Endothelial cell of umbilical vein (primary cell): Measurements from ENCODE around the gene PHF8. TPM values are rescaled to one million over a fixed set of nuclear protein-coding genes. Genes with fewer than 3 reads are reported as not detected.

Source experiments
- BruUV-seq: library from RNA; stranded (reverse); fragments of 400-500 nt; replicated peaks from 2 replicates; lab custom pipeline; 2021; lab: Mats Ljungman, UMichigan
- CTCF ChIA-PET: fragments of 300-600, 350-600 bp; sonication (Branson Sonifier 250); formaldehyde crosslinking; loops from one replicate; lab custom pipeline; 2021; ENCODE audit warnings: antibody characterized with exemption, inconsistent platforms; lab: Charles Lee
- POLR2A ChIA-PET: fragments of 300-600, 350-600 bp; sonication (Branson Sonifier 250); formaldehyde crosslinking; loops from one replicate; lab custom pipeline; 2021; ENCODE audit warnings: antibody characterized with exemption, inconsistent platforms; lab: Charles Lee
- DNase-seq: peaks from one replicate; pipeline ENCODE4 v3.0.0-alpha.2; 2011; ENCODE audit warnings: low read depth, low spot score
- FAIRE-seq: peaks from 2 replicates; lab custom pipeline; 2011; peaks lifted over from hg19 to GRCh38; lab: Jason Lieb, UNC
- H2AFZ ChIP-seq: 2 replicates; pipeline ENCODE4 v1.6.0; 2012; ENCODE audit warnings: low read depth, low read length, control low read depth, inconsistent platforms
- H3K27ac ChIP-seq: 2 replicates; pipeline ENCODE4 v1.5.1; 2011; ENCODE audit warnings: low read depth, mild to moderate bottlenecking, control low read depth, low read length, moderate library complexity; ENCODE audit not compliant: insufficient read depth
- H3K27me3 ChIP-seq, 2 experiments: 2 replicates each; pipeline versions ENCODE4 v1.6.0 to v1.6.1; 2011; ENCODE audit warnings: low read length in 2 of 2, mixed read lengths in 1 of 2; ENCODE audit not compliant: control insufficient read depth in 2 of 2, insufficient read depth in 2 of 2
- H3K36me3 ChIP-seq, 2 experiments: 2 replicates in 1 of 2; 3 replicates in 1 of 2; pipeline ENCODE4 v1.5.1; 2011; ENCODE audit warnings: low read length in 2 of 2, mild to moderate bottlenecking in 1 of 2, moderate library complexity in 1 of 2; ENCODE audit not compliant: control insufficient read depth in 2 of 2, insufficient read depth in 2 of 2; ENCODE audit errors: extremely low read depth in 1 of 2
- H3K4me1 ChIP-seq: 3 replicates; pipeline ENCODE4 v1.5.1; 2011; ENCODE audit warnings: mild to moderate bottlenecking, low read length; ENCODE audit not compliant: control insufficient read depth, insufficient read depth; ENCODE audit errors: extremely low read depth
- H3K4me2 ChIP-seq: 2 replicates; pipeline ENCODE4 v1.6.1; 2011; ENCODE audit warnings: low read length, control low read depth, mixed read lengths; ENCODE audit not compliant: insufficient read depth
- H3K4me3 ChIP-seq, 3 experiments: fragments of 200-600 bp in 1 of 3; sonication (generic), shearing (Covaris generic) in 1 of 3; replicated peaks in 1 of 3; 2 replicates each; pipeline ENCODE4 v1.5.1; 2011 to 2016; ENCODE audit warnings: control low read depth in 3 of 3, low read length in 3 of 3, mild to moderate bottlenecking in 2 of 3, inconsistent platforms in 1 of 3, low read depth in 1 of 3, moderate library complexity in 1 of 3; ENCODE audit not compliant: insufficient read depth in 1 of 3
- H3K79me2 ChIP-seq: 2 replicates; pipeline ENCODE4 v1.6.0; 2012; ENCODE audit warnings: low read length, inconsistent platforms; ENCODE audit not compliant: control insufficient read depth, insufficient read depth
- H3K9ac ChIP-seq: replicated peaks from 2 replicates; pipeline ENCODE3; 2011; ENCODE audit warnings: low read length, control low read depth; ENCODE audit not compliant: insufficient read depth; ENCODE audit errors: extremely low read depth
- H3K9me1 ChIP-seq: replicated peaks from 3 replicates; pipeline ENCODE4 v1.6.0; 2011; ENCODE audit warnings: mild to moderate bottlenecking, low read length; ENCODE audit not compliant: control insufficient read depth, insufficient read depth; ENCODE audit errors: extremely low read depth
- H3K9me3 ChIP-seq: replicated peaks from 2 replicates; pipeline ENCODE4 v1.5.1; 2012; ENCODE audit warnings: low read length, inconsistent platforms; ENCODE audit not compliant: control insufficient read depth, insufficient read depth
- H4K20me1 ChIP-seq: replicated peaks from 2 replicates; pipeline ENCODE3; 2011; ENCODE audit warnings: mild to moderate bottlenecking, low read length; ENCODE audit not compliant: control insufficient read depth, insufficient read depth; ENCODE audit errors: extremely low read depth
- CTCF ChIP-seq, 2 donors: IDR thresholded peaks; 1 replicate in 1 of 2; 2 replicates in 1 of 2; pipeline ENCODE4 v1.5.1; 2011; ENCODE audit warnings: low read length in 2 of 2, mild to moderate bottlenecking in 2 of 2, moderate library complexity in 2 of 2, control low read depth in 1 of 2, inconsistent platforms in 1 of 2, low read depth in 1 of 2; ENCODE audit not compliant: insufficient read depth in 1 of 2; ENCODE audit errors: extremely low read depth in 1 of 2
- EZH2 ChIP-seq: IDR thresholded peaks from 2 replicates; pipeline ENCODE4 v1.6.1; 2012; ENCODE audit warnings: borderline replicate concordance, low read depth, mild to moderate bottlenecking, moderate library complexity, low read length, inconsistent platforms; ENCODE audit not compliant: severe bottlenecking
- FOS ChIP-seq: IDR thresholded peaks from 2 replicates; pipeline ENCODE4 v1.6.1; 2011; ENCODE audit warnings: mild to moderate bottlenecking, low read length, moderate library complexity, borderline replicate concordance; ENCODE audit not compliant: insufficient read depth
- GATA2 ChIP-seq: IDR thresholded peaks from 2 replicates; pipeline ENCODE4 v1.7.0; 2011; ENCODE audit warnings: low read depth, mild to moderate bottlenecking, moderate library complexity, mixed read lengths, low read length; ENCODE audit not compliant: insufficient read length, insufficient read depth
- JUN ChIP-seq: IDR thresholded peaks from 2 replicates; pipeline ENCODE4 v1.6.1; 2011; ENCODE audit warnings: borderline replicate concordance, low read depth; ENCODE audit not compliant: insufficient read length, insufficient read depth
- MAX ChIP-seq: IDR thresholded peaks from 2 replicates; pipeline ENCODE4 v1.6.1; 2011; ENCODE audit not compliant: insufficient read depth, insufficient read length
- MYC ChIP-seq: IDR thresholded peaks from one replicate; pipeline ENCODE4 v1.6.1; 2011; ENCODE audit warnings: mild to moderate bottlenecking, low read depth, low read length
- POLR2A ChIP-seq: IDR thresholded peaks from 2 replicates; pipeline ENCODE4 v1.6.1; 2012; ENCODE audit warnings: low read depth, mild to moderate bottlenecking, control low read depth, low read length
- POLR2AphosphoS5 ChIP-seq: IDR thresholded peaks from 2 replicates; pipeline ENCODE4 v1.6.1; 2012; ENCODE audit warnings: low read depth, mild to moderate bottlenecking, control low read depth, low read length, moderate library complexity; ENCODE audit not compliant: insufficient read depth
- dilution Hi-C: fragments of 300-500 bp; cut with MboI; formaldehyde crosslinking; loops from one replicate; pipeline ENCODE4 v1.15.0; 2019; ENCODE audit warnings: low sequenced_read_pairs; ENCODE audit not compliant: extremely low pct_ligation_motif_present
- intact Hi-C: fragments of 100-400 bp; cut with micrococcal nuclease; formaldehyde crosslinking; loops from one replicate; pipeline ENCODE4 v1.10.0; 2022
- polyA plus RNA-seq, 4 experiments: library from polyadenylated mRNA; depleted of rRNA in 3 of 4; stranded (reverse) in 3 of 4; unstranded in 1 of 4; fragments of >200 nt; gene quantifications; 2 replicates each; pipeline versions ENCODE4 v1.2.1 to v1.2.3, GENCODE V29; 2011 to 2012; ENCODE audit warnings: missing spikeins in 1 of 4
- total RNA-seq: library from RNA; stranded (reverse); gene quantifications from 2 replicates; pipeline ENCODE4 v1.2.3, GENCODE V29; 2021

Gene PHF8
- total and polyA plus RNA-seq, 2 donors (not counting 3 experiments of a cell fraction or from before 2014, with no cell fraction given), result 10.9 to 25.5 TPM

GRCh38 chrX:53950130-53950733, 94.0 kb downstream of the PHF8 start:
- Histone ChIP-seq H3K27ac (no peak overlapping the region), H4K20me1 (no peaks in the 10 kb centered on the region), H2AFZ (no peak overlapping the region), H3K36me3 (peaks cover 0 to 2% of the 10 kb centered on the region in 2 experiments), H3K9me1 (no peaks in the 10 kb centered on the region), H3K9ac (no peak overlapping the region), H3K4me3 (no peak overlapping the region), H3K27me3 (no peaks in the 10 kb centered on the region), H3K4me2 (no peak overlapping the region), H3K4me1 (no peaks in the 10 kb centered on the region), H3K9me3 (no peaks in the 10 kb centered on the region), H3K79me2 (no peaks in the 10 kb centered on the region)
- ChIA-PET POLR2A (no interaction called here), CTCF (no interaction called here)
- BruUV-seq, result no TSS peak
- FAIRE-seq, result no peak
- dilution Hi-C loops, result no loop called here
- intact Hi-C loops, result no loop called here
- TF ChIP-seq GATA2 (no peak), MAX (no peak), MYC (no peak)
- no peak for DNase-seq

GRCh38 chrX:53940180-53940579, 104.1 kb downstream of the PHF8 start:
- POLR2A ChIA-PET, result no interaction called here
- Histone ChIP-seq H4K20me1 (no peaks in the 10 kb centered on the region), H3K4me3 (no peak overlapping the region), H3K36me3 (peaks cover 0 to 19% of the 10 kb centered on the region in 2 experiments), H3K9me1 (no peaks in the 10 kb centered on the region), H3K79me2 (no peaks in the 10 kb centered on the region), H3K27me3 (no peaks in the 10 kb centered on the region), H2AFZ (no peak overlapping the region), H3K4me1 (no peaks in the 10 kb centered on the region), H3K27ac (no peak overlapping the region), H3K9ac (no peak overlapping the region), H3K4me2 (no peak overlapping the region), H3K9me3 (no peaks in the 10 kb centered on the region)
- DNase-seq (no peak), FAIRE-seq (no peak)
- dilution Hi-C loops, result no loop called here
- BruUV-seq, result no TSS peak
- CTCF ChIA-PET, result no interaction called here
- TF ChIP-seq MAX, result no peak
- no peak for TF ChIP-seq MYC
- no peak for TF ChIP-seq GATA2
- TF ChIP-seq EZH2, result no peak
- TF ChIP-seq POLR2A, result no peak
- TF ChIP-seq FOS, result no peak
- no peak for TF ChIP-seq JUN
- TF ChIP-seq CTCF (IDR thresholded peaks at IDR 0.05; ENCODE audit: extremely low read depth in 1 of 2, insufficient read depth in 1 of 2, low read depth in 1 of 2, low read length in 2 of 2), result no peak
- no peak for TF ChIP-seq POLR2AphosphoS5
- intact Hi-C loops, result no loop called here
